ENCODE results near the gene CCNY.
A peak's percentile ranks its signal among the peaks of the same experiment; 100 is the strongest.
"Not testable (repeated sequence)": the region's sequence is repeated elsewhere in the genome, so short reads cannot be mapped to it uniquely, and the experiment has no call there.

Gene CCNY

DNA sequence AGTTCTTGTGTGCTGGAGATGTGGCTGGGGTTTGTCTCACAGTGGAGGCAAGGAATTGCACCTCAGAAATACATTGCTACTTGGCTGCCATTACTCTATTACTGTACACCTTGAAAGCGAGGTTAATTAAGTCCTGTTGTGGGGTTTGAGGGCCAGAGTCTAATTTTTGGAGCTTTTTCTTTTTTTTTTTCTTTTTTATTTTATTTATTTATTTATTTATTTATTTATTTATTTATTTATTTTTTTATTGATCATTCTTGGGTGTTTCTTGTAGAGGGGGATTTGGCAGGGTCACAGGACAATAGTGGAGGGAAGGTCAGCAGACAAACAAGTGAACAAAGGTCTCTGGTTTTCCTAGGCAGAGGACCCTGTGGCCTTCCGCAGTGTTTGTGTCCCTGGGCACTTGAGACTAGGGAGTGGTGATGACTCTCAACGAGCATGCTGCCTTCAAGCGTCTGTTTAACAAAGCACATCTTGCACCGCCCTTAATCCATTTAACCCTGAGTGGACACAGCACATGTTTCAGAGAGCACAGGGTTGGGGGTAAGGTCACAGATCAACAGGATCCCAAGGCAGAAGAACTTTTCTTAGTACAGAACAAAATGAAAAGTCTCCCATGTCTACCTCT lies 69.8 kb downstream of the CCNY start:
- DNase-seq (ENCODE audit: low read depth, low spot score), result not testable (repeated sequence)

DNA sequence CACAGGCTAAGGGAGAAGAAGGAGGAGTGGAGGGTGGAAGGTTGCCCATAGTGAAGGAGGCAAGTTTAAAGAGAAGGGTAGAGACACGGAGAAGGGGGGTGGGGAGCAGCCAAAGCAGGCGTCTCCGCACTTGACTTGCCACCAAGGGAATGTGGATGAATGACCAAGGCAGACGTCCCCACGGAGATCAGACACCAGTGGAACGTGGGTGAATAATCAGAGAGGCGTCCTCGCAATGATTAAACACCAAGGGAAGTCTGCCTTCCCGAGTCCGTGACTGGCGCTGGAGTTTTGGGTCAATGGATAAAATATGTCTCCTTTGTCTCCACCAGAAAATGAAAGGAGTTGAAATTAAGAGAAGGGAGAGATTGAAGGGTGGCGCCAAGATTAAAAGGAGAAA lies 71.4 kb downstream of the CCNY start:
- not testable (repeated sequence) for DNase-seq (ENCODE audit: low read depth, low spot score)

DNA sequence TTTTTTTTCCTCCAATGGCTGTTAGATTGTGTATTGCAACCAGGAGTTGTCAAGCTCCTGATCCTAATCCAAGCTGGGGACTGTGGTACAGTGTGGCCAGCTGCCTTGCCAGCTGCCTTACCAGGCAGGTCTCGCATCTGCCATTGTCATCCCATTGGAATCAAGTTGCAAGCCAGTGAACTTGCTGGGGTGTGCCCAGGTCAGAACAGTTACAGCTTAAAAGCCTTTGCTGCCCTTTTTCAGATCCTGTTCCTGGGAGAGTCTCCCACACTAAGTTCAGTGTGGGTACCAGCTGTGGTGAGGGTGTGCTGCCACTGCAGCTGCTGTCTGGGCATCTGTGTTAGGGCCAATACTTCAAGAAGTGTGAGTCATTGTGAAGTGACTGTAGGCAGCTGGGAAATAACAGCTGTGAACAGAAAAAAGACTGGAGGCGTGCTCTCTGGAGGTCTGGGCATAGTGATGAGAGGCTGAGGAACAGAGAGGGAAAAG lies 72.8 kb downstream of the CCNY start:
- peak; percentile 71 for DNase-seq (ENCODE audit: low read depth, low spot score)

DNA sequence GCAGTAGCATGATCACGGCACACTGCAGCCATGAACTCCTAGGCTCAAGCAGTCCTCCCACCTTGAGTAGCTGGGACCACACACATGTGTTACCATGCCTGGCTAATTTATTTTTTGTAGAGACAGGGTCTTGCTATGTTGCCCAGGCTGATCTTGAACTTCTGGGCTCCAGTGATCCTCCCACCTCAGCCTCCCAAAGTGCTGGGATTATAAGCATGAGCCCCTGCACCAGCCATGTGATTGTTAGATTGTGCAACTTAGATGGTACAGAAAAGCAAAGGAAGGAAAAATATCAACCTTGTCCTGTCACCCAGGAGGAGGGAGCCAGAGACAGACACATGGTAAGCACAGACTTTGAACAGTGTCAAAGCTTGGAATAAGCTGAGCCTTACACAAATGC lies 73.5 kb downstream of the CCNY start:
- no peak for DNase-seq (ENCODE audit: low read depth, low spot score)

DNA sequence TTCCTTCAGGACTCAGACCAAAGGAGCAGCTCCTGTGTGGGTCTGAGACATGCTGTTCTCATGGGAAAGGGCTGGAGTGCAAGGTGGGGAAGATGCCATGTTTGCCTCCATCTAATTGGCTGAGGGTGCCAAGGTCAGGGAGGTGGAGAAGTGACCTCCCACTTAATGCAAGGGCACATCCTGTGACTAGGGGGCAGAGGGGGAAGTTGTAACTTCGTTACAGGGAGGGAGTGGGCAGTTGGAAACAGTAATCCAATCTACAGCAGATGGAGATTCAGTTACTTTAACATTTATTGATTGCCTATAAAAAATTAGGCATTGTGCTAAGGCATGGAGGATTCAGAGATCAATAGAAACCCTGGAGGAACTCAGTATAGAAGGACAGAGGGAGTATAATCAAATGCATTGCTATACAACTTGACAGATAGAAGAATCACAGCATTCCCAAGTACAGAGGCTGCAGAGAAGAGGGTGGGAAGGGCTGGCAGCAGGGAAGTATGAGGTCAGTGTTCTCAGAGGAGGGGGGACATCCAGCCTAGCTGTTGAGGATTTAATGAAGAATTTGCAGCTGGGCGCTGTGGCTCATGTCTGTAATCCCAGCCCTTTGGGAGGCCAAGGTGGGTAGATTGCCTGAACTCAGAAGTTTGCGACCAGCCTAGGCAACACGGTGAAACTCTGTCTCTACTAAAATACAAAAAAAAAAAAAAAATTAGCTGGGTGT lies 75.9 kb downstream of the CCNY start:
- no peak for DNase-seq (ENCODE audit: low read depth, low spot score)

GRCh38 chr10:35412900-35413491 lies 76.7 kb downstream of the CCNY start:
- DNase-seq (ENCODE audit: low read depth, low spot score), result no peak

- DNase-seq (ENCODE audit: low read depth, low spot score), result no peak
Measured at GRCh38 chr10:35413985-35414861, 77.9 kb downstream of the CCNY start.

- DNase-seq (ENCODE audit: low read depth, low spot score), result no peak
Measured at GRCh38 chr10:35415505-35415904, 79.2 kb downstream of the CCNY start.

GRCh38 chr10:35416619-35417312 lies 80.5 kb downstream of the CCNY start:
- DNase-seq (ENCODE audit: low read depth, low spot score), result no peak

- DNase-seq (ENCODE audit: low read depth, low spot score), result no peak
Measured at GRCh38 chr10:35417313-35417625, 81.0 kb downstream of the CCNY start.

GRCh38 chr10:35417795-35418194 lies 81.5 kb downstream of the CCNY start:
- no peak for DNase-seq (ENCODE audit: low read depth, low spot score)

GRCh38 chr10:35418580-35418979 lies 82.3 kb downstream of the CCNY start:
- DNase-seq (ENCODE audit: low read depth, low spot score), result not testable (repeated sequence)

DNA sequence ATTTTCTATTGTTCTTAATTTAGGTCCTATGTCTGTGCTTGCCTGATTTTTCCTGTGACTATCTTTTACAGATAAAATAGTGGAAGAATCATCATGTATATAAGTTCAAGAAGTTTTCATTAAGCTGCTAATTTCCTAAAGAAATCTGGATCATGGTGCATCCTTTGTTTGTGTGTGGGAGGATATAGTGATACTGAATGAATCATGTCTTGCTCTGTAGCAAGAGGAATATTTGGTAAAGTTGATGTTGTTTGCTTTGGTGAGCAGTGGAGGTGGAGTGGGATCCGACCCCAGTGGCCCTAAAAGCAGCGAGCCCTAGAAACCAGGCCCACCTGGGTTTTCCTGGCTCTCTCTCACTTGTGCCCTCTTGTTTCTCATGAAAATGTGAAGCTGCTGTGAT lies 83.7 kb downstream of the CCNY start:
- DNase-seq (ENCODE audit: low read depth, low spot score), result no peak

DNA sequence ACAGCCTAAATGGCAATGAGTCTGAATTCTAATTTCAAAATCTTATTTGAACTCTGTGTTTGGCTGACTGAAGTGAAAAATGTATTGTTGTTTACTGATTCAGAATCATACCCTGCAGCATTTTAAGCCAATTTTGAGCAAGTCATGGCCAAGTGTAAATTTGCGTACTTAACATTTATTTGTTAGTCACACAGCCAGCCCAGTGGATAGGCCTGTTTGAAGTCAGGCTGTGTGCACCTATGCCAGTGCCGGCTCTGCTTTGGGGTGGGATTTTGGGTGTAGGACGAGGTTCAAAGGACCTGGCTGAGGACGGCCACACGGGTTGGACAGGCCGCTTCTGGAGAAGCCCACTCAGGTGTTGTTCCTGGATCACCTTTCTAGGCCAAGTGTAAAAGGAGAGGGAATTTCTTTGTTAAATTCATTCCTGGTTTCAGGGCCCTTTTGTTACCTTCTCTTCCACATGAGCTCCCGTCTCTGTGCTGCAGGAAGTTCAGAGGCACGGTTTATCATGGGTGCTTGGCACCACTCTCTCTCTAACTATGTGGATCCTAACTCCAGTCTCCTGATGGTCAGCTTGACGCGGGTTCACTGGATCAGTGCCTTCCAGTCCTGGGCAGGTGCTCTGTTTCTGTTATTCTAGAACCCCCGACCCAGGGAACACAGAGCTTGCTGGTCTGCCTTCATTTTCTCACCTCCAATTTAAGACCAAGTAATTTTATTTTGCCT lies 84.7 kb downstream of the CCNY start:
- no peak for DNase-seq (ENCODE audit: low read depth, low spot score)

GRCh38 chr10:35421553-35422178 lies 85.4 kb downstream of the CCNY start:
- peak; percentile 55 for DNase-seq (ENCODE audit: low read depth, low spot score)

DNA sequence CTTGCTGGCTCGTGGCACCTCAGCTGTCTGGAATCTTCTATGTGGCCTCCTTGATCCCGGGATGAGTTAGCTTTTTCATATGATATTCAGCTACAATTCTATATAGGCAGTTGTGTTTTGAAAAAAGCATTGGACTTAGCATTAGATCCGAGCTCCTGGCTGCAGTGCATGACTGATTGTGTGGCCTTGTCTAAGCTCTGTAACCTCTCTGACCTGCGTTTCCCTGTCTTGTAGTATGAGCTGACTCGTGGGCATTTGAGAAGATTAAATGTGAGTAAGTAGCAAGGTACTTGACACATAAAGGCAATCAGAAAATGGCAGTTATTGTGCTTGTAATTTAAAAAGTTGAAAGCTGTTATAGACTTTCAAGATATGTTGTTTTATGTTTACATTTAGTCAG lies 85.9 kb downstream of the CCNY start:
- no peak for DNase-seq (ENCODE audit: low read depth, low spot score)

GRCh38 chr10:35423505-35424306 lies 87.4 kb downstream of the CCNY start:
- DNase-seq (ENCODE audit: low read depth, low spot score), result no peak

DNA sequence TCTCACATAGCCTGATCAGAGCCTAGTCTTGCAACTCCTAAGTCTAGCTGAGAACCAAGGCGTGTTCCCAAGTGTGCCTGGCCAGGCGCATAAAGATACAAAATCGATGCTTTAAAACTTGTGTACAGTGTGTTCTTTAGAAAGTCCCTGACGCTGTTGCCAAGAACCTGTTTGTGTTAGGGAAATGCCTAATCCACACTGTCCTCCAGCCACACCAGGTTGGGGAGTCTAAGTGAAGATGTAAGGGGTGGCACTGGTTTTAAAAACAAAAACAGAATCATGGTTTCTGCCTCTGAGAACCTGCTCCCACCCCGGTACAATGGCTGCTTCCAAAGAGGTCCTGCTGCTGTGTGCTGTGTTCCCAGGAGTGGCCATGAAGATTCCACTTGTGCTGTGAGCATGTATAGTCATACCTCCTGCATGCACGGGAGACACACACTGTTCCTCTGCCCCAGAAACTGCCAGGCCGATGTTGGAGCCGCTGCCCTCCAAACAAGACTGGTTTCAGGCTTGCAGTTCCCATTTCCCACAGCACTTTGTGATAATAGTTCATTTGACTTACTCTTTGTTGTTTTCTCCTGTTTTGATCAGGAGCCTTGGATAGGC lies 88.5 kb downstream of the CCNY start:
- DNase-seq (ENCODE audit: low read depth, low spot score), result no peak

GRCh38 chr10:35425595-35425994 lies 89.3 kb downstream of the CCNY start:
- no peak for DNase-seq (ENCODE audit: low read depth, low spot score)
